ENCODE data around the gene UPK1A. TPM values are rescaled to one million over a fixed set of nuclear protein-coding genes. Genes with fewer than 3 reads are reported as not detected.
"Not testable (repeated sequence)": the region's sequence is repeated elsewhere in the genome, so short reads cannot be mapped to it uniquely, and the experiment has no call there.

UPK1A gene
- total and polyA plus RNA-seq, 9 of the 15 experiments (the other 6 are each of a cell fraction or from before 2014, with no cell fraction given), result 0.06 to 0.13 TPM; not detected in 7

GRCh38 chr19:35689836-35690235 is 23.5 kb downstream of the UPK1A start:
- TF ChIP-seq ZNF395 (CRISPR knock-in tag; IDR thresholded peaks at IDR 0.05) (no peak), ZNF316 (IDR thresholded peaks at IDR 0.05) (0 out of 2 replicates have a peak, but pooled peaks have one; percentile 12), POU5F1 (IDR thresholded peaks at IDR 0.05; ENCODE audit: borderline replicate concordance, low read depth, low read length, partially characterized antibody) (no peak)
- TF ChIP-seq, protein P1, sequence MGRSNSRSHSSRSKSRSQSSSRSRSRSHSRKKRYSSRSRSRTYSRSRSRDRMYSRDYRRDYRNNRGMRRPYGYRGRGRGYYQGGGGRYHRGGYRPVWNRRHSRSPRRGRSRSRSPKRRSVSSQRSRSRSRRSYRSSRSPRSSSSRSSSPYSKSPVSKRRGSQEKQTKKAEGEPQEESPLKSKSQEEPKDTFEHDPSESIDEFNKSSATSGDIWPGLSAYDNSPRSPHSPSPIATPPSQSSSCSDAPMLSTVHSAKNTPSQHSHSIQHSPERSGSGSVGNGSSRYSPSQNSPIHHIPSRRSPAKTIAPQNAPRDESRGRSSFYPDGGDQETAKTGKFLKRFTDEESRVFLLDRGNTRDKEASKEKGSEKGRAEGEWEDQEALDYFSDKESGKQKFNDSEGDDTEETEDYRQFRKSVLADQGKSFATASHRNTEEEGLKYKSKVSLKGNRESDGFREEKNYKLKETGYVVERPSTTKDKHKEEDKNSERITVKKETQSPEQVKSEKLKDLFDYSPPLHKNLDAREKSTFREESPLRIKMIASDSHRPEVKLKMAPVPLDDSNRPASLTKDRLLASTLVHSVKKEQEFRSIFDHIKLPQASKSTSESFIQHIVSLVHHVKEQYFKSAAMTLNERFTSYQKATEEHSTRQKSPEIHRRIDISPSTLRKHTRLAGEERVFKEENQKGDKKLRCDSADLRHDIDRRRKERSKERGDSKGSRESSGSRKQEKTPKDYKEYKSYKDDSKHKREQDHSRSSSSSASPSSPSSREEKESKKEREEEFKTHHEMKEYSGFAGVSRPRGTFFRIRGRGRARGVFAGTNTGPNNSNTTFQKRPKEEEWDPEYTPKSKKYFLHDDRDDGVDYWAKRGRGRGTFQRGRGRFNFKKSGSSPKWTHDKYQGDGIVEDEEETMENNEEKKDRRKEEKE (IDR thresholded peaks at IDR 0.05; ENCODE audit: borderline replicate concordance in 1 of 2, control insufficient read depth in 1 of 2, low read depth in 2 of 2, low read length in 1 of 2), result no peak
- H3K4me2 ChIP-seq (ENCODE audit: insufficient read depth, low read length), result no peak overlapping the region
- POLR2A ChIA-PET, result no interaction called here
- no peaks in the 10 kb centered on the region for H3K36me3 ChIP-seq (ENCODE audit: control insufficient read depth, insufficient read depth, low read length)
- H3K27me3 ChIP-seq (ENCODE audit: control insufficient read depth in 2 of 2, insufficient read depth in 2 of 2, low read length in 2 of 2), result no peaks in the 10 kb centered on the region
- FAIRE-seq (no peak), ATAC-seq (no peak), DNase-seq (ENCODE audit: extremely low read depth in 1 of 4, low spot score in 3 of 4) (no peak)
- H3K4me3 ChIP-seq, result no peak overlapping the region
- H3K9me3 ChIP-seq (replicated peaks; ENCODE audit: control insufficient read depth, insufficient read depth, low read depth, low read length), result no peaks in the 10 kb centered on the region
- no peaks in the 10 kb centered on the region; a peak in 1 of 5 replicates for H3K4me1 ChIP-seq (replicated peaks in 1 of 2; ENCODE audit: control insufficient read depth in 2 of 2, insufficient read depth in 2 of 2, low read length in 2 of 2)
- H3K79me2 ChIP-seq (ENCODE audit: control insufficient read depth, insufficient read depth, low read length), result no peaks in the 10 kb centered on the region
- H4K20me1 ChIP-seq (replicated peaks; ENCODE audit: control insufficient read depth, insufficient read depth, low read length), result no peaks in the 10 kb centered on the region
- no peak overlapping the region for H3K9ac ChIP-seq (ENCODE audit: insufficient read depth in 1 of 2, low read depth in 2 of 2, low read length in 2 of 2)
- H3K9me1 ChIP-seq (ENCODE audit: control insufficient read depth, insufficient read depth, low read length), result no peaks in the 10 kb centered on the region
- BruUV-seq (replicated peaks), result no TSS peak
- H2AFZ ChIP-seq (ENCODE audit: low read depth, low read length), result no peak overlapping the region
- CTCF ChIA-PET (ENCODE audit: low intra/inter-chr PET ratio), result interaction anchor here (0.6 kb wide), 1 partner anchor 242 kb away, joined by 3 read pairs; no protein-coding TSS in a partner anchor
- WGBS (ENCODE audit: insufficient coverage, low coverage, missing lambda C conversion rate), result 11% methylated on average over 3 of the region's 4 CpGs
- H3K27ac ChIP-seq (ENCODE audit: extremely low read depth, low read depth, low read length), result no peak overlapping the region
- in situ Hi-C loops (cut with MboI), result no loop called here
- intact Hi-C loops (cut with micrococcal nuclease), result no loop called here

DNA sequence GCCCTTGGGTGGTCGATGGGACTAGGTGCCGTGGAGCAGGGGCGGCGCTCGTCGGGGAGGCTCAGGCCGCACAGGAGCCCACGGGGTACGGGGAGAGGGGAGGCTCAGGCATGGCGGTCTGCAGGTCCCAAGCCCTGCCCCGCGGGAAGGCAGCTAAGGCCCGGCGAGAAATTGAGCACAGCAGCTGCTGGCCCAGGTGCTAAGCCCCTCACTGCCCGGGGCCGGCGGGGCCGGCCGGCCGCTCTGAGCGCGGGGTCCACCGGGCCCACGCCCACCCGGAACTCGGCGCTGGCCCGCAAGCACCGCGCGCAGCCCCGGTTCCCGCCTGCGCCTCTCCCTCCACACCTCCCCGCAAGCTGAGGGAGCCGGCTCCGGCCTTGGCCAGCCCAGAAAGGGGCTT is 24.8 kb downstream of the UPK1A start:
- H4K20me1 ChIP-seq (replicated peaks; ENCODE audit: control insufficient read depth, insufficient read depth, low read length); DNase-seq (ENCODE audit: extremely low read depth in 1 of 4, low spot score in 3 of 4); H3K9me1 ChIP-seq (ENCODE audit: control insufficient read depth, insufficient read depth, low read length); H3K36me3 ChIP-seq (ENCODE audit: control insufficient read depth, insufficient read depth, low read length); BruUV-seq (replicated peaks); H3K9ac ChIP-seq (ENCODE audit: insufficient read depth in 1 of 2, low read depth in 2 of 2, low read length in 2 of 2); FAIRE-seq; H3K4me1 ChIP-seq (replicated peaks in 1 of 2; ENCODE audit: control insufficient read depth in 2 of 2, insufficient read depth in 2 of 2, low read length in 2 of 2); H3K4me3 ChIP-seq; H3K4me2 ChIP-seq (ENCODE audit: insufficient read depth, low read length); ATAC-seq; CTCF ChIA-PET (ENCODE audit: low intra/inter-chr PET ratio); H3K9me3 ChIP-seq (replicated peaks; ENCODE audit: control insufficient read depth, insufficient read depth, low read depth, low read length); H3K79me2 ChIP-seq (ENCODE audit: control insufficient read depth, insufficient read depth, low read length); H3K27me3 ChIP-seq (ENCODE audit: control insufficient read depth in 2 of 2, insufficient read depth in 2 of 2, low read length in 2 of 2); in situ Hi-C loops (cut with MboI); intact Hi-C loops (cut with micrococcal nuclease); H2AFZ ChIP-seq (ENCODE audit: low read depth, low read length); H3K27ac ChIP-seq (ENCODE audit: extremely low read depth, low read depth, low read length): not testable (repeated sequence)
- POLR2A ChIA-PET, result interaction anchor here (0.6 kb wide), 1 partner anchor 231 kb away, joined by 3 read pairs; no protein-coding TSS in a partner anchor
- 63% methylated on average over 9 of the region's 37 CpGs for WGBS (ENCODE audit: insufficient coverage, low coverage, missing lambda C conversion rate)

All from K562 (cell line).